HT-29 (cell line): ENCODE data around the gene NSMCE3. TPM values are rescaled to one million over a fixed set of nuclear protein-coding genes. Genes with fewer than 3 reads are reported as not detected.

Experiments used
- DNase-seq: peaks from one replicate; pipeline ENCODE4 v3.0.0-alpha.2; 2015; ENCODE audit warnings: low spot score
- small RNA-seq: library from RNA; depleted of rRNA; stranded (forward); fragments of <200 nt; gene quantifications from one replicate; pipeline ENCODE3, GENCODE V24; 2014
- total RNA-seq: library from RNA; depleted of rRNA; stranded (reverse); fragments of >200 nt; shearing (Covaris generic); gene quantifications from 2 replicates; pipeline ENCODE4 v1.2.3, GENCODE V29; 2014

NSMCE3 gene
- total RNA-seq, 1 experiment from 2014 or later = 8.5 TPM

GRCh38 chr15:29222129-29222853 is 47.3 kb downstream of the NSMCE3 start:
- DNase-seq = no peak

- DNase-seq = no peak
Measured at GRCh38 chr15:29220852-29221251, 48.8 kb downstream of the NSMCE3 start.

DNA sequence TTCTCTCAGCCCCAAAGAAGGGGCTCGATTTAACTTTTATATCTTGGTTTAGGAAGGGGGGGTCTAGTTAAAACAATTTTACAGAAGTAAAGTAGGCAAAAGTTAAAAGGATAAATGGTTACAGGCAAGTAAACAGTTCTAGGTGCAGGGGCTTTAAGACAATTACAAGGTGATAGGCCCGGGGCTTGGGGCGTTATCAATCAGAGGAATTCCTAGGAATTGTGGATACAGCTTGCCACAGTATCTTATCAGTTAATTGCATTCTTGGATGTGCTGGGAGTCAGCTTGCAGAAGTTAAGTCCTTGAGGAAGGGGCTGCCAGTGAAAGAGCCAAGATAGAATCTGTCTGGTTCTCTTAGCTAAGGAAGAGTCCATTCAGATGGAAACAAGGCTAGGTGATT is 52.7 kb downstream of the NSMCE3 start:
- no peak for DNase-seq

Small RNA genes within 50 kb of the gene (small RNA-seq; reads per million reads assigned to genes)
- gene RF00201 = not detected
